GM12873 (cell line): ENCODE measurements around the gene TCF7L1.

Source experiments
- CTCF ChIP-seq: IDR thresholded peaks from 2 replicates; pipeline ENCODE4 v1.5.1; 2012; ENCODE audit warnings: low read depth, mild to moderate bottlenecking, moderate library complexity, low read length, control low read depth; ENCODE audit not compliant: insufficient read depth; ENCODE audit errors: missing control alignments

TCF7L1 gene

GRCh38 chr2:85215448-85216401 lies 82.5 kb downstream of the TCF7L1 start:
- TF ChIP-seq CTCF = no peak

GRCh38 chr2:85216927-85217326 lies 83.7 kb downstream of the TCF7L1 start:
- TF ChIP-seq CTCF = no peak

- no peak for TF ChIP-seq CTCF
Measured at GRCh38 chr2:85221067-85221691, 88.0 kb downstream of the TCF7L1 start.

GRCh38 chr2:85222792-85223191 lies 89.6 kb downstream of the TCF7L1 start:
- TF ChIP-seq CTCF = no peak

GRCh38 chr2:85226783-85227182 lies 93.6 kb downstream of the TCF7L1 start:
- TF ChIP-seq CTCF = no peak

GRCh38 chr2:85230679-85231467 lies 97.7 kb downstream of the TCF7L1 start:
- peak; percentile 35 for TF ChIP-seq CTCF

GRCh38 chr2:85231468-85231805 lies 98.2 kb downstream of the TCF7L1 start:
- TF ChIP-seq CTCF = no peak
